K562 (cell line): ENCODE data around the gene NAP1L4. TPM values are rescaled to one million over a fixed set of nuclear protein-coding genes. Genes with fewer than 3 reads are reported as not detected.

ENCODE experiments used
- ARNT ChIP-seq, 2 experiments: fragments of 450-650 bp; IDR thresholded peaks; 2 replicates each; pipeline ENCODE4 v1.6.1; 2016; ENCODE audit warnings: mild to moderate bottlenecking in 1 of 2
- CHD1 ChIP-seq: fragments of 200-600 bp; sonication (generic); IDR thresholded peaks from one replicate; pipeline ENCODE4 v1.6.1; 2012; ENCODE audit warnings: mild to moderate bottlenecking, moderate library complexity, low read length, inconsistent platforms
- ELF1 ChIP-seq: fragments of 200-800 bp; sonication (Bioruptor generic); IDR thresholded peaks from 2 replicates; pipeline ENCODE4 v1.6.1; 2016; ENCODE audit warnings: missing genetic modification characterization, missing compliant biosample characterization
- HMBOX1 ChIP-seq: sonication (generic); IDR thresholded peaks from 2 replicates; pipeline ENCODE4 v1.6.1; 2016
- MBD1 ChIP-seq: fragments of 250-450 bp; sonication (Bioruptor Pico); IDR thresholded peaks from 2 replicates; pipeline ENCODE4 v1.8.0; 2022; ENCODE audit warnings: inconsistent platforms
- YY1 ChIP-seq, 3 experiments: IDR thresholded peaks; 2 replicates each; pipeline ENCODE4 v1.6.1; 2011; ENCODE audit warnings: low read length in 2 of 3, mild to moderate bottlenecking in 2 of 3, moderate library complexity in 2 of 3, borderline replicate concordance in 1 of 3, control low read depth in 1 of 3, low read depth in 1 of 3; ENCODE audit not compliant: insufficient read depth in 3 of 3, insufficient replicate concordance in 2 of 3, control insufficient read depth in 1 of 3, insufficient read length in 1 of 3; ENCODE audit errors: extremely low read depth in 1 of 3
- ZNF395 ChIP-seq: fragments of 200-800 bp; sonication (Bioruptor generic); IDR thresholded peaks from 2 replicates; pipeline ENCODE4 v1.6.1; 2017; ENCODE audit warnings: missing genetic modification characterization, missing compliant biosample characterization
- polyA plus RNA-seq, 8 experiments: library from polyadenylated mRNA; depleted of rRNA in 4 of 8; stranded (reverse) in 5 of 8; unstranded in 3 of 8; fragments of >200 nt; fragmentation: Nextera tagmentation in 2 of 8; fragmentation: Illumina TruSeq in 1 of 8; extraction: Ambion mirVana in 2 of 8; extraction: Trizol in 1 of 8; gene quantifications; 2 replicates each; pipeline versions ENCODE4 v1.2.1 to v1.2.3, GENCODE V29; 2011 to 2014; ENCODE audit warnings: inconsistent platforms in 1 of 8, missing spikeins in 1 of 8
- total RNA-seq, 7 experiments: library from RNA; depleted of rRNA in 6 of 7; stranded (reverse); fragments of >200 nt in 6 of 7; fragmentation: Illumina TruSeq in 2 of 7; extraction: Trizol in 2 of 7; gene quantifications; 2 replicates each; pipeline versions ENCODE4 v1.2.1 to v1.2.3, GENCODE V29; 2011 to 2021; ENCODE audit warnings: low replicate concordance in 1 of 7

Gene NAP1L4
- total and polyA plus RNA-seq, 9 of the 15 experiments (the other 6 are each of a cell fraction or from before 2014, with no cell fraction given), result 34.1 to 237 (median 179) TPM

- TF ChIP-seq MBD1 (CRISPR knock-in tag) (no peak), ARNT (IDR thresholded peaks at IDR 0.05) (no peak), HMBOX1 (peak; percentile 65), ZNF395 (0 out of 2 replicates have a peak, but pooled peaks have one; percentile 39), YY1 (IDR thresholded peaks at IDR 0.05; ENCODE audit: borderline replicate concordance in 1 of 3, control insufficient read depth in 1 of 3, extremely low read depth in 1 of 3, insufficient read depth in 3 of 3, insufficient read length in 1 of 3, insufficient replicate concordance in 2 of 3, low read depth in 1 of 3, low read length in 2 of 3) (peak; percentile 39 to 88 (median 57)), ELF1 (tag) (0 out of 2 replicates have a peak, but pooled peaks have one; percentile 15), CHD1 (peak; percentile 88)
Measured at GRCh38 chr11:2990617-2991451, 1.3 kb downstream of the NAP1L4 start (continued).
